ENCODE data around the gene EFNA5. TPM values are rescaled to one million over a fixed set of nuclear protein-coding genes. Genes with fewer than 3 reads are reported as not detected.

The EFNA5 gene
- total and polyA plus RNA-seq, 2 of the 8 experiments (the other 6 are each of a cell fraction or from before 2014, with no cell fraction given), result 9.6 to 21.8 TPM

DNA sequence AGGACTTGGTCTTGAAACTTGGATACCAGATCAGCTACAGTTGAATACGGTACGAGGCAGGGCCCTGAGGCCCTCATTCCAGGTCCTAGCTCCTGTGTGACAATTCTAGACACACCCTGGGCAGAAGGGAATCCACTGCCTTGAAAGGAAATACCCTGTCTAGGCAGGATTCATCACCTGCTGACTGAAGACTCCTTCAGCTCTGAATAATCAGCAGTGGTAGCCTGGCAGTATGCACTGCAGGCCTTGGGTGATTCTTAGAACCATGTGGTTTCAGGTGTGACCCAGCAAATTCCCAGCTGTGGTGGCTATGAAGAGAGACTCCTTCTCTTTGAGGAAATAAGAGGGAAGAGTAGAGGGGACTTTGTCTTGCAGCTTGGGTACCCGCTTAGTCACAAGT lies 17.2 kb upstream of the EFNA5 start:
- Histone ChIP-seq H3K9me3 (ENCODE audit: insufficient read depth in 2 of 2, low read depth in 1 of 2, low read length in 1 of 2) (no peaks in the 10 kb centered on the region), H4K20me1 (replicated peaks in 1 of 2; ENCODE audit: control insufficient read depth in 1 of 2, insufficient read depth in 2 of 2, low read length in 2 of 2) (no peaks in the 10 kb centered on the region), H3K4ac (replicated peaks; ENCODE audit: insufficient read length, low read depth, low read length) (no peak overlapping the region), H4K91ac (replicated peaks; ENCODE audit: insufficient read length, low read length) (no peak overlapping the region), H3K27me3 (replicated peaks in 1 of 4; ENCODE audit: control insufficient read depth in 3 of 4, extremely low read depth in 1 of 4, insufficient read depth in 3 of 4, low read length in 3 of 4) (no peaks in the 10 kb centered on the region), H3K9ac (replicated peaks in 1 of 4; ENCODE audit: extremely low read depth in 1 of 4, low read depth in 3 of 4, low read length in 3 of 4) (no peak overlapping the region), H3K27ac (ENCODE audit: low read depth, low read length) (no peak overlapping the region), H3K4me2 (ENCODE audit: insufficient read depth in 1 of 2, low read depth in 2 of 2, low read length in 2 of 2) (no peak overlapping the region), H4K5ac (ENCODE audit: insufficient read length, low read depth, low read length) (no peak overlapping the region), H3K36me3 (ENCODE audit: control insufficient read depth in 2 of 4, insufficient read depth in 4 of 4, low read length in 3 of 4) (no peaks in the 10 kb centered on the region), H3K79me1 (ENCODE audit: low read depth, low read length) (no peaks in the 10 kb centered on the region), H3K4me1 (replicated peaks in 1 of 4; ENCODE audit: control insufficient read depth in 3 of 4, insufficient read depth in 4 of 4, low read length in 3 of 4) (no peaks in the 10 kb centered on the region), H3K4me3 (ENCODE audit: extremely low read depth in 1 of 4, insufficient read depth in 2 of 4, low read depth in 3 of 4, low read length in 4 of 4) (no peak overlapping the region), H2AK5ac (ENCODE audit: low read depth, low read length) (no peak overlapping the region), H2BK5ac (ENCODE audit: low read depth, low read length) (0 out of 2 replicates have a peak overlapping the region, but pooled peaks have one; percentile 8), H3K23ac (ENCODE audit: insufficient read length) (no peak overlapping the region), H3K14ac (ENCODE audit: insufficient read length) (no peak overlapping the region), H3K79me2 (ENCODE audit: control insufficient read depth in 1 of 2, insufficient read depth in 2 of 2, low read length in 2 of 2) (no peaks in the 10 kb centered on the region), H3K56ac (replicated peaks; ENCODE audit: insufficient read length, low read depth, low read length) (no peak overlapping the region), H2AFZ (ENCODE audit: low read length) (0 out of 2 replicates have a peak overlapping the region, but pooled peaks have one; percentile 6), H2BK12ac (ENCODE audit: low read depth, low read length) (no peak overlapping the region), H3K23me2 (ENCODE audit: low read depth, low read length) (no peaks in the 10 kb centered on the region), H2BK120ac (replicated peaks; ENCODE audit: low read depth, low read length) (no peak overlapping the region), H4K8ac (ENCODE audit: extremely low read depth, insufficient read depth, low read length) (no peak overlapping the region), H3K18ac (ENCODE audit: extremely low read depth, low read length) (no peak overlapping the region), H2BK20ac (ENCODE audit: low read length) (no peak overlapping the region), H2BK15ac (ENCODE audit: low read length) (peak overlapping the region; percentile 49; the same call in 1 of the 2 replicates)
- no peak for DNase-seq (ENCODE audit: low read depth in 1 of 2, low spot score in 2 of 2)
- no peak for FAIRE-seq
- 84% methylated on average over 3 of the region's 3 CpGs; no CpG with 5 or more reads in 1 of the 2 experiments for WGBS, 2 experiments (ENCODE audit: extremely low coverage in 1 of 2, insufficient coverage in 1 of 2, insufficient read length in 1 of 2, insufficient replicate concordance in 2 of 2, low coverage in 1 of 2, low lambda C conversion rate in 2 of 2, missing lambda C conversion rate in 1 of 2)
- POLR2A ChIA-PET (ENCODE audit: partially characterized antibody), result no interaction called here
- TF ChIP-seq POU5F1 (IDR thresholded peaks at IDR 0.05; ENCODE audit: low read depth, low read length), result no peak
- TF ChIP-seq RBBP5 (IDR thresholded peaks at IDR 0.05; ENCODE audit: borderline replicate concordance, low read depth, low read length), result no peak
- TF ChIP-seq PHF8 (conservative IDR thresholded peaks at IDR 0.05; ENCODE audit: low read depth, low read length), result no peak
- CTCF ChIA-PET (ENCODE audit: partially characterized antibody), result interaction anchor here (0.6 to 1.2 kb wide), 3 partner anchors 8 to 36 kb away, joined by 3 read pairs; no protein-coding TSS in a partner anchor

All from H1 (cell line).